ENCODE measurements around the gene SGSM2. TPM values are rescaled to one million over a fixed set of nuclear protein-coding genes. Genes with fewer than 3 reads are reported as not detected.

SGSM2 gene
- total and polyA plus RNA-seq, 2 of the 13 experiments (the other 11 are each of a cell fraction or from before 2014, with no cell fraction given) = 30.4 to 51.3 TPM

GRCh38 chr17:2336215-2336851, 968 bp upstream of the SGSM2 start, which contains the start of gene TSR1 (continued):
- TF ChIP-seq PCBP1 (IDR thresholded peaks at IDR 0.05; ENCODE audit: borderline replicate concordance, low read depth, low read length) = no peak
- no peak for TF ChIP-seq ZNF343 (CRISPR knock-in tag; IDR thresholded peaks at IDR 0.05)
- TF ChIP-seq PCBP2 (optimal IDR thresholded peaks at IDR 0.05; ENCODE audit: low read depth, low read length, poor library complexity, severe bottlenecking) = no peak
- no peak; the same call in 1 of the 2 replicates for TF ChIP-seq ZFP62 (CRISPR knock-in tag; IDR thresholded peaks at IDR 0.05)
- no peak; the same call in none of the 2 replicates for TF ChIP-seq ZNF639 (CRISPR knock-in tag; conservative IDR thresholded peaks at IDR 0.05)
- TF ChIP-seq HINFP (CRISPR knock-in tag; IDR thresholded peaks at IDR 0.05; ENCODE audit: low read depth) = no peak; the same call in 1 of the 2 replicates
- no peak for TF ChIP-seq CENPX (CRISPR knock-in tag; IDR thresholded peaks at IDR 0.05)
- TF ChIP-seq HMGXB3 (CRISPR knock-in tag; IDR thresholded peaks at IDR 0.05; ENCODE audit: borderline replicate concordance) = no peak
- TF ChIP-seq ZNF549 (CRISPR knock-in tag; IDR thresholded peaks at IDR 0.05) = no peak
- TF ChIP-seq IKZF5 (CRISPR knock-in tag; IDR thresholded peaks at IDR 0.05) = peak; percentile 79
- peak; percentile 92 for TF ChIP-seq HOXA3 (CRISPR knock-in tag; IDR thresholded peaks at IDR 0.05)
- peak; percentile 48; the same call in 1 of the 2 replicates for TF ChIP-seq ZBTB26 (CRISPR knock-in tag; IDR thresholded peaks at IDR 0.05; ENCODE audit: borderline replicate concordance)
- TF ChIP-seq ATAD3A (CRISPR knock-in tag; IDR thresholded peaks at IDR 0.05) = no peak
- TF ChIP-seq GZF1 (CRISPR knock-in tag; IDR thresholded peaks at IDR 0.05) = no peak; the same call in 1 of the 2 replicates
- no peak for TF ChIP-seq KDM3A (CRISPR knock-in tag; IDR thresholded peaks at IDR 0.05; ENCODE audit: low read depth)
- no peak for TF ChIP-seq ZNF280B (CRISPR knock-in tag; IDR thresholded peaks at IDR 0.05; ENCODE audit: borderline replicate concordance)
- peak; percentile 96 for TF ChIP-seq KAT8 (CRISPR knock-in tag; IDR thresholded peaks at IDR 0.05)
- peak; percentile 83; the same call in 1 of the 2 replicates for TF ChIP-seq ZSCAN9 (CRISPR knock-in tag; IDR thresholded peaks at IDR 0.05; ENCODE audit: borderline replicate concordance)

All from HepG2 (cell line).